GM12891 (cell line): ENCODE data around the gene RTEL1.

Experiments
- PAX5 ChIP-seq: IDR thresholded peaks from 2 replicates; pipeline ENCODE4 v1.6.1; 2011; ENCODE audit warnings: low read length, moderate library complexity, mild to moderate bottlenecking; ENCODE audit not compliant: insufficient read depth, severe bottlenecking
- POLR2A ChIP-seq: IDR thresholded peaks from 2 replicates; pipeline ENCODE4 v1.6.1; 2011; ENCODE audit warnings: low read depth, low read length, control low read depth
- POLR2AphosphoS5 ChIP-seq: IDR thresholded peaks from 2 replicates; pipeline ENCODE4 v1.6.1; 2011; ENCODE audit warnings: low read depth, low read length, control low read depth
- POU2F2 ChIP-seq: IDR thresholded peaks from 2 replicates; pipeline ENCODE4 v1.6.1; 2011; ENCODE audit warnings: low read depth, mild to moderate bottlenecking, control low read depth, low read length, moderate library complexity
- SPI1 ChIP-seq: IDR thresholded peaks from 2 replicates; pipeline ENCODE4 v1.6.1; 2011; ENCODE audit warnings: low read depth, low read length, control low read depth
- TAF1 ChIP-seq: IDR thresholded peaks from 2 replicates; pipeline ENCODE4 v1.6.1; 2011; ENCODE audit warnings: low read depth, low read length, control low read depth

DNA sequence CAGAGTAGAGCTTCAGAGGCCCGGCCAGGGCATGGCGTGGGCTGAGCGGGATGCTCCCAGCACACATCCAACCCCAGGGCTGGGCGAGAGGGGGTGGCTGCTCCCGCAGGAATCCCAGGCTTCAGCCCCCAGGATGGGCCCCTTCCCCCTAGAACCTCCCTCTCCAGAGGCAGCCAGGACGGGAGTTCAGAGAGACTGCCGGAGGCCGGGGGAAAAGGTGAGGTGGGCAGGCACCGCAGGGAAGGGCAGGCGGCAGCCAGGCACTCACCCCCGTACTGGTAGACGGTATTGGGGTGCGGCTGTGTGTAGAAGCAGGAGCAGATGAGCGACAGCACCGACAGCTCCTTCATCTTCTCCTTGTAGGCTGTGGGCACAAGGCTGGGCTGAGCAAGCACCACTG is 14.2 kb upstream of the RTEL1 start:
- TF ChIP-seq POLR2A (no peak), TAF1 (no peak), PAX5 (no peak), POLR2AphosphoS5 (no peak), SPI1 (no peak), POU2F2 (no peak)
